Measurements from ENCODE around the gene NELFA. TPM values are rescaled to one million over a fixed set of nuclear protein-coding genes. Genes with fewer than 3 reads are reported as not detected.

NELFA gene
- polyA plus RNA-seq, 1 donor (not counting 4 experiments of a cell fraction or from before 2014, with no cell fraction given) = 9.9 TPM

GRCh38 chr4:1993169-1993516, 15.6 kb downstream of the NELFA start:
- Histone ChIP-seq H3K36me3 (ENCODE audit: control insufficient read depth in 2 of 2, extremely low read depth in 1 of 2, insufficient read depth in 2 of 2, low read length in 2 of 2) (peaks cover 1 to 3% of the 10 kb centered on the region in 2 experiments), H3K27me3 (ENCODE audit: control insufficient read depth, extremely low read depth, insufficient read depth, low read length) (no peaks in the 10 kb centered on the region), H3K4me3 (ENCODE audit: control insufficient read depth in 2 of 3, extremely low read depth in 1 of 3, insufficient read depth in 2 of 3, low read depth in 1 of 3, low read length in 3 of 3) (no peak overlapping the region), H3K27ac (ENCODE audit: control insufficient read depth, insufficient read depth, low read length) (no peak overlapping the region), H3K9me3 (ENCODE audit: control insufficient read depth, low read depth, low read length) (no peaks in the 10 kb centered on the region), H2AFZ (ENCODE audit: control insufficient read depth, low read length) (no peak overlapping the region), H3K4me2 (ENCODE audit: control insufficient read depth, extremely low read depth, insufficient read depth, low read depth, low read length) (no peak overlapping the region), H3K9me1 (ENCODE audit: control insufficient read depth, extremely low read depth, insufficient read depth, low read length) (no peaks in the 10 kb centered on the region), H3K4me1 (ENCODE audit: control insufficient read depth, extremely low read depth, insufficient read depth, low read length) (peaks cover 3% of the 10 kb centered on the region), H4K20me1 (ENCODE audit: control insufficient read depth, extremely low read depth, insufficient read depth, low read length) (no peaks in the 10 kb centered on the region), H3K9ac (ENCODE audit: control insufficient read depth, extremely low read depth, insufficient read depth, low read length) (no peak overlapping the region), H3K79me2 (ENCODE audit: control insufficient read depth, insufficient read depth, low read length) (peaks cover 62% of the 10 kb centered on the region)
- DNase-seq (ENCODE audit: low read depth, low spot score) (no peak), FAIRE-seq (no peak)
- TF ChIP-seq EZH2 (IDR thresholded peaks at IDR 0.05; ENCODE audit: low read length) = no peak
- TF ChIP-seq CTCF (optimal IDR thresholded peaks at IDR 0.05 in 1 of 3, IDR thresholded peaks at IDR 0.05 in 1 of 3, conservative IDR thresholded peaks at IDR 0.05 in 1 of 3; ENCODE audit: extremely low read depth in 1 of 3, insufficient read depth in 2 of 3, low read length in 3 of 3) = no peak
- dilution Hi-C loops (cut with MboI; ENCODE audit: extremely low pct_ligation_motif_present, low sequenced_read_pairs) = no loop called here

DNA sequence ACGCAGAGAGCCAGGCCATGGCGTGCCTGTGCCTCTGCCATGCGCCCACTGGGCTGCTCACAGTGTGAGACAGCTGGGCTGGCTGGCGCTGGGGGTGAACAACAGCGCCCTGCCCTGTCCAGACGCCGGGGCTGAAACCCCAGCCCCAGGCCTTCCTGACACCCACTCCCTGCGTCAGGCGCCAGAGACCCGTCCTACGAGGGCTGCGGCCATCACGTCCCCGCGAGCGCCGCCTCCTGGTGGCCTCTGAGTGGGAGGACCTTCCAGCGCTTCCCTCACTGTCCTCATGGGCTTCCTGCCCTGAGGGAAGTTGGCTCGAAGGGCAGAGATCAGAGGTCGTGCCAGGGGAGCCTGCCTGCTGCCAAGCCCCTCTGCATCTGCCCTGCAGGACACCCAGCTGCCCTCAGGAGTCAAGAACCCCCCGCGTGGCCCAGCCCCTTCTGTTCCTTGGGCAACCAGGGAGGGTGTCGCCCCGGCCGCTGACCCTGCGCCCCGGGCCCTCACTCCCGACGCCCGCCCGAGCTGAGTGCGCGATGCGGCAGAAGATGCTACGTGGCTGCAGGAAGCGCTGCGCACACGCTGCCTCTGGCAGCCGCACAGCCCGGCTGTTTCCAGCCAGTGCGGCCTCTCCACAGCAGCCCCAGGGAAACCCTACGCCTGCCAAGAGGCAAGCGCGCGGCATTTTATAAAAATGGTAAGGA, 16.2 kb downstream of the NELFA start:
- dilution Hi-C loops (cut with MboI; ENCODE audit: extremely low pct_ligation_motif_present, low sequenced_read_pairs) = no loop called here
- Histone ChIP-seq H2AFZ (ENCODE audit: control insufficient read depth, low read length) (no peak overlapping the region), H4K20me1 (ENCODE audit: control insufficient read depth, extremely low read depth, insufficient read depth, low read length) (no peaks in the 10 kb centered on the region), H3K79me2 (ENCODE audit: control insufficient read depth, insufficient read depth, low read length) (peaks cover 57% of the 10 kb centered on the region), H3K4me1 (ENCODE audit: control insufficient read depth, extremely low read depth, insufficient read depth, low read length) (no peaks in the 10 kb centered on the region), H3K27ac (ENCODE audit: control insufficient read depth, insufficient read depth, low read length) (no peak overlapping the region), H3K9ac (ENCODE audit: control insufficient read depth, extremely low read depth, insufficient read depth, low read length) (no peak overlapping the region), H3K9me1 (ENCODE audit: control insufficient read depth, extremely low read depth, insufficient read depth, low read length) (no peaks in the 10 kb centered on the region), H3K27me3 (ENCODE audit: control insufficient read depth, extremely low read depth, insufficient read depth, low read length) (no peaks in the 10 kb centered on the region), H3K9me3 (ENCODE audit: control insufficient read depth, low read depth, low read length) (no peaks in the 10 kb centered on the region), H3K4me2 (ENCODE audit: control insufficient read depth, extremely low read depth, insufficient read depth, low read depth, low read length) (no peak overlapping the region), H3K4me3 (ENCODE audit: control insufficient read depth in 2 of 3, extremely low read depth in 1 of 3, insufficient read depth in 2 of 3, low read depth in 1 of 3, low read length in 3 of 3) (no peak overlapping the region), H3K36me3 (ENCODE audit: control insufficient read depth in 2 of 2, extremely low read depth in 1 of 2, insufficient read depth in 2 of 2, low read length in 2 of 2) (peaks cover 3 to 7% of the 10 kb centered on the region in 2 experiments)
- DNase-seq (ENCODE audit: low read depth, low spot score) (no peak), FAIRE-seq (no peak)
- TF ChIP-seq EZH2 (IDR thresholded peaks at IDR 0.05; ENCODE audit: low read length) (no peak), CTCF (optimal IDR thresholded peaks at IDR 0.05 in 1 of 3, IDR thresholded peaks at IDR 0.05 in 1 of 3, conservative IDR thresholded peaks at IDR 0.05 in 1 of 3; ENCODE audit: extremely low read depth in 1 of 3, insufficient read depth in 2 of 3, low read length in 3 of 3) (no peak)

Data from keratinocyte (primary cell).